IPS-11a (cell line): ENCODE data around the gene ERC1.

ENCODE experiments used
- H3K4me3 ChIP-seq: one replicate; pipeline ENCODE4 v1.5.1; 2013; ENCODE audit warnings: low read depth, low read length, control low read depth

Gene ERC1

DNA sequence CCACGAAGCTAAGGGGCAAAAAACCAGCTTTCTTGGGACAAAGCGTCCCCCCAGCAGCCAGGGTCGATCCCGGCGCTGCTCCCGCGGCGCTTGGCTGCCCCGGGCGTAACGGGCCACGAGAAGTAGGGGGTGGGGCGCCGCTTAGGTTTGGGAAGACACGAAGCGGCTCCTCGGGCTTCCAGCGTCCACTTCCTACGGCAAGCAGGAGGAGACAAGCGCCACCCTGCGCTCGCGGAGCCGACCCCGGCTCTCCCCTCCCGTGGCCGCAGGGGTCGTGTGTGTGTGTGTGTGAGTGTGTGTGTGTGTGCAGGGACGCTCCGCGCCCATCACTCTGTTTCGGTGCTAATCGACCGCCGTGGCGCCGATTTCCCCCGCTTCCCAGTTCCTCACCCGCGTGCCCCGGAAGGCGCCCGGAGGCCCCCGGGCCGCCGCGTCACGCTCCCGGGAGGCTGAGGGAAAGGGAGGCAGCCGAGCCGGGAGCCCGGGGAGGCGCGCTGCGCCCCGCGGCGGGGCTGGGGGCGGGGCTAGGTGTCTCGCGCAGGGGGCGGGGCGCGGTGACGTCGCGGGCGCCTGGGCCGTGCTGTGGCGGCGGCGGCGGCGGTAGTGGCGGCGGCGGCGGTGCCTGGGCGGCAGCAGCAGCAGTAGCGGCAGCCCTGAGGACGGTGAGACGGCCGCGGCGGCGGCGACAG, at the start of gene ERC1:
Gene ERC1, plus strand, starts transcription at position 563 of the 689 bp plus-strand sequence. CDS start 36,681 bp downstream, outside the sequence.
- H3K4me3 ChIP-seq, result peak within 1 kb of the TSS; percentile 98

DNA sequence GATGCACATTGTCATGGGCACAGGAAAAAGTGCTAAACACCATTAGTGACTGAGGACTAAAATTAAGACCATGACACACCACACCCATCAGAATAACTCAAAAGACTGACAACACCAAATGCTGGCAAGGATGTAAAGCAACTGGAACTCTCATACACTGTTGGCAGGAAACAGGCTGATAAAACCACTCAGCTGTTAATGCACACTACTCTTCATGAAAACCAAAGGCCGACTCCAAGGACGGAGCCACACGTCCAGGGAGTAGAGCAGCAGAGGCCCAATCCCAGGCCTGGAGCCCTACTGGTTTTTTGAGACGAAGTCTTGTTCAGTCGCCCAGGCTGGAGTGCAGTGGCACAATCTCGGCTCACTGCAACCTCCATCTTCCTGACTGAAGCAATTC, 48.0 kb upstream of the ERC1 start:
- H3K4me3 ChIP-seq, result no peak overlapping the region

DNA sequence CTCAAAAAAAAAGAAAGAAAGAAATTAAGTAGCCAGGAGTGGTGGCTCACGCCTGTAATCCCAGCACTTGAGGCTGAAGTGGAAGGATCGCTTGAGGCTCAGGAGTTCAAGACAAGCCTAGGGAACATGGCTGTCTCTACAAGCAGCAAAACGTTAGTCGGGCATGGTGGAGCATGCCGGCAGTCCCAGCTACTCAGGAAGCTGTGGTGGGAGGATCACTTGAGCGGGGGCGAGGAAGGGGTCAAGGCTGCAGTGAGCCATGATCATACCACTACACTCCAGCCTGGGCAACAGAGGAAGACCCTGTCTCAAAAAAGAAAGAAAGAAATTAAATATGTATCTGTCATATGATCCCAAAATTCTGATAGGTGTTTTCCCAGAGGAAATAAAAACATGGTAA, 46.8 kb upstream of the ERC1 start:
- H3K4me3 ChIP-seq, result no peak overlapping the region

DNA sequence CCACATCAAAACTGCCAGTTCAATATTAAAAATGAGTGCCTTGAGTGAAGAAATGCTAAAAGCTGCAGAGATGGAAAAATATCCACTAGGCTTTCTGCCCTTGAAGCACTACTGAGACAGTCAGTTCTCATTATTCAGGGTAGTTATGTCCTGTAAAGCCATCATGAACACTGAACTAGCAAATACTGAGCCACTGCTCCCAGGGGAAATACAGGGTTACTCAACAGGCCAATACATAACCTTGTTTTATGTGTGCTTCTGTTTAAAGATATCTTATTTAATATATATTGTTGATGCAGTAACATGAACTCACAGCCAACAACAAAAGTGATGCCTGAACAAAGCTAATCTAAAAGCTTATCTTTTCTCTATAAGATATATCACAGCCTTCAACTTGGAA, 44.8 kb upstream of the ERC1 start:
- H3K4me3 ChIP-seq, result no peak overlapping the region

DNA sequence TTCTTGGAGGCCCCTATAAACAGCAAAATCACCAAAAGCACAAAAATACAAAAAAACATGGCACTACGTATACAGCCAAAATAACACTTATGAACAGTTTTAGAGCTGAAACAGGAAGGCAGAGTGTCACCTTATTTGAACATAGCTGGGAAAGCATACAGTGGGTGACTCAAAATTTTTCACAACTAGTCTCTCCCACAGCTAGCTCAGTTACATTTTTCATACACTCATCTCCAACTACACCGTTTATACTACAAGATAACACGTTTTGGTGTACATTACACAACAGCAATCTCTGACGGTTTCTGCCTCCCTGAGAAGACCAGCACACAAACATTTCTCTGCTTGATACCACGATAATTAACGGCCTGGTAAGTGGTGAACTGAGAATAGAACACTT, 44.4 kb upstream of the ERC1 start:
- no peak overlapping the region for H3K4me3 ChIP-seq

DNA sequence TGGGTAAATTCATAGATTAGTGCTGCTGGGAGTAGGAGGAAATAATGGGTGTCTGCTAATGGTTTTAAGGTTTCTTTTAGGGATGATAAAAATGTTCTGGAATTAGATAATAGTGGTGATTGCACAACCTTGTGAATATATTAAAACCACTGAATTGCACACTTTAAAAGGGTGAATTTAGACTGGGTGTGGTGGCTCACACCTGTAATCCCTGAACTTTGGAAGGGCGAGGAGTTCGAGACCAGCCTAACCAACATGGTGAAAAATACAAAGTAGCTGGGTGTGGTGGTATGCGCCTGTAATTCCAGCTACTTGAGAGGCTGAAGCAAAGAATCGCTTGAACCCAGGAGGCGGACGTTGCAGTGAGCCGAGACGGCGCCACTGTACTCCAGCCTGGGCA, 42.8 kb upstream of the ERC1 start:
- peak overlapping the region; percentile 95 for H3K4me3 ChIP-seq

DNA sequence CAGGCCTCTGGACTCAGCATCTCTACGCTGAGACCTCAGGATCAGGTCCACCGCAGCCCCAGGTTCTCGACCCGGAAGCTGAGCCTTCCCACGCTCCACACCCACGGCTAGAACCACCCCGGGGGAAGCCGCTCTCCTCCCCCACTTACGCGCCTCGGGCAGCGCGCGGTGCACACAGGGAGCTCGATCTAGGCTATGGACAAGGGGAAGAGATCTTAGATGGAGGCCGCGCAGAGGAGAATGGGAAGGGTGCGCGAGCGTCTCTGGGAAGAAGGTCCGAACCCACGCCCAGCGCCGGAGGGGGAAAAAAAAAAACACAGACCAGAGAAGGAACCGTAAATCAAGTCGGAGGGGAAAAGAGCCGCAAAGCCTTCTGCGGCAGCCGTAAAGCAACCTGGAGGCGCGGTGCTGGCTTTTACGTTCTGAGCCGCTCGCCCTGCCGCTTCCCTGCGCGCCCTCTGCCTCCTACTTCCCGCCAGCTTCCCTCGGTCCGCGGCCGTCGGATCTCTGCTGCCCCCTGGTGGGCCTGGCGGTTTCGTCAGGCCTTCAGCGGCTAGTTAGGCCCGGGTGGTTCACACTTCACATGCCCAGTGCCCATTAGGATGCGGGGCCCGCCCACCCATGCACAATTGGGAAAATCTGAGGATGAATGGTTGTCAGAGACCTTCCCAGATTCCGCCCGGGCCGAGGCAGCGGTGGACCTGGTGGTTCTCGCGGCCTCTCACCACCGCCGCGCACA, 41.4 kb upstream of the ERC1 start, which contains the start of gene RAD52:
Gene RAD52, minus strand, starts transcription at position 242 of the 739 bp plus-strand sequence. CDS start 16,636 bp downstream, outside the sequence.
- H3K4me3 ChIP-seq, result peak within 1 kb of the TSS; percentile 95

DNA sequence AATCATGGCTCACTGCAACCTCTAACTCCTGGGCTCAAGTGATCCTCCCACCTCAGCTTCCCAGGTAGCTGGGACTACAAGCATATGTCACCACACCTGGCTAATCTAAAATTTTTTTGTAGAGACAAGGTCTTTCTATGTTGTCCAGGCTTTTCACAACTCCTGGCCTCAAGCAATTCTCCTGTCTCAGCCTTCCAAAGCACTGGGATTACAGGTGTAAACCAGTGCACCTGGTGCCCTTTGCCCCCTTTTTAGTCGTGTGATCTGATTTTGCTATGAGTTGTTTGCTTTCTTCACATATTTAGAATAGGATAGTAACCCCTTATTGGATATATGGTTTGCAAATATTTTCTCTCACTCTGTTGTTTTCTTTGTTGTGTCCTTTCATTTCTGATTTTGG, 39.8 kb upstream of the ERC1 start:
- no peak overlapping the region for H3K4me3 ChIP-seq

- H3K4me3 ChIP-seq, result no peak overlapping the region
Measured at GRCh38 chr12:953776-954175, 37.2 kb upstream of the ERC1 start.

DNA sequence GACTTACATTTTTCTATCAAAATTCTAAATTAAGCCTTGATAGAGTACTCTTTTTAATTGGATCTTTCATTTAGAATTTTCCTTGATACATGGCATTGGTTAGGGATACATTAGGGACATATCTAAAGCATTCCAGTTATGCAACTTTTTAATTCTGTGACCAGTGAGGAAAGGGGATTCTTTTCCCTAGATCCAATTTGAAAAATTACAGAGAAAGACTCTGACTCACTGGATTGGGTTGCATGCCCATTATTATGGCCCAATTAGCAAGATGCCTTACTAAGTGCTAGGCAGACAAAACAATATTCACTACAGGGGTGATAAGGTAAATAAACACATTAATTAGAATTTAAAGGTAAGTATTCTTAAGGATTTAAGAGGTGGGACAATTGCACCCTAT, 36.3 kb upstream of the ERC1 start:
- H3K4me3 ChIP-seq, result no peak overlapping the region

GRCh38 chr12:955939-956338, 35.1 kb upstream of the ERC1 start:
- H3K4me3 ChIP-seq, result no peak overlapping the region

DNA sequence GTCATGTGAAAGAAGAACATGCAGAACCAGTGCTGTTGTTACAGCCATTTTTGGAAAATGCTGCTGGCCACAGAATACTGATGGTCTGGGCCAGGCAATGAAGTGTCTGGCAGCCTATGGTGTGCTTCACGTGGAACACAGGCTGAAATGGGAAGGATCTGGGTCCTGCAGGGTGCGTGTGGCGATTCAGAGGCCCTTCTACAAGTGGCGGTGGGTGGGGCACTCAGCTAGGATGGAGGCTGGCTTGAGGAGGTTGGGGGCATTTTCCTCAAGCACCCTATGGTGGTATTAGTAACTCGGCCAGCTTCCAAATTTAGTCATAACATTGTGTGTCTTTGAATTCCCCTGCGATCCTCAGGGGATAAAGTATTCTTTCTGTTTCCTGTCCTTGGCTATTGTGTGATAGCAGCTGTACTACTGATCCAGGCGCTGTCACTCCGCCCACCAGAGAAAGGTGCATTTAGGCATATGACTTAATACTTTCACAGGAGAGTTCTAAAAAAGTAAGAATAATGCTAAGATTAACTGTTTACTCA, 32.4 kb upstream of the ERC1 start:
- no peak overlapping the region for H3K4me3 ChIP-seq

- H3K4me3 ChIP-seq, result no peak overlapping the region
Measured at GRCh38 chr12:966724-967123, 24.3 kb upstream of the ERC1 start.

- H3K4me3 ChIP-seq, result no peak overlapping the region
Measured at GRCh38 chr12:967641-968040, 23.4 kb upstream of the ERC1 start.

GRCh38 chr12:968545-968944, 22.5 kb upstream of the ERC1 start:
- no peak overlapping the region for H3K4me3 ChIP-seq

DNA sequence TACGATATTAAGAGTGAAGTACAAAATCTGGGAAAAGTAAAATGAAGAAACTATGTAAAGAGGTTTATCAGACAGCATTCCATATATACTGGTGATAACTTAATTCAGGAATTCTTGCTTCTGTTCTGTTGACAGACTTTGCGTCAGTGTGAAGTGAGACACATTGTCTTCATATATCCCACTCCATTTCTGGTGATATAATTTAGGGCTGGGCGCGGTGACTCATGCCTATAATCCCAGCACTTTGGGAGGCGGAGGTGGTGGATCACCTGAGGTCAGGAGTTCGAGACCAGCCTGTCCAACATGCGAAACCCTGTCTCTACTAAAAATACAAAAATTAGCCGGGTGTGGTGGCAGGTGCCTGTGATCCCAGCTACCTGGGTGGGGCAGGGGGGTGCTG, 21.2 kb upstream of the ERC1 start:
- no peak overlapping the region for H3K4me3 ChIP-seq

GRCh38 chr12:971991-972390, 19.0 kb upstream of the ERC1 start:
- no peak overlapping the region for H3K4me3 ChIP-seq

DNA sequence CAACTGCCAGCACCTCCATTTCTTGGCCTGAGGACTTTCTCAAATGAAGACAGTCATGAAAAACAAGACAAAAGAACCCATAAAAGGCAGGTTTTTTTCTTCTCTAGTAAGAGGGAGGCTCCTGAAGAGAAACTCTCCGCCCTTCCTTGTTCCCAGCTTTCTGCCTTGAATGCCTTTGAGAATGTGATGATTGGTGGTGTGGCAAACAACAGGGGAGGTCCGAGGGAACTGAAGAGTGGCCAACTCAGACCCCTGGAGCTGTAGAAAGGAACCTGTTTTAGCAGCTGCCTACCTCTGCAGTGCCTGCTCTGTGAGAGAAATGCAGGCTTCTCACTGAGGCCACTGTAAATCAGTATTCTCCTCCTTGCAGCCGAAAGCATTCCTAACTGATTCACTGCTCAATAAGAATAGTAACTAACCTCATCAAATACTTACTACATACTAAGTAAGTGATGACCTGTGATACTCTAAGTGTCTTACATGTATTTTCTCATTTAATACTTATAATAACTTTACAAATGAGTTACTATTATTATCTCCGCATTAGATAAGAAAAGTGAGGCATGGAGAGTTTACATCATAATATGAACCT, 16.7 kb upstream of the ERC1 start:
- H3K4me3 ChIP-seq, result no peak overlapping the region

DNA sequence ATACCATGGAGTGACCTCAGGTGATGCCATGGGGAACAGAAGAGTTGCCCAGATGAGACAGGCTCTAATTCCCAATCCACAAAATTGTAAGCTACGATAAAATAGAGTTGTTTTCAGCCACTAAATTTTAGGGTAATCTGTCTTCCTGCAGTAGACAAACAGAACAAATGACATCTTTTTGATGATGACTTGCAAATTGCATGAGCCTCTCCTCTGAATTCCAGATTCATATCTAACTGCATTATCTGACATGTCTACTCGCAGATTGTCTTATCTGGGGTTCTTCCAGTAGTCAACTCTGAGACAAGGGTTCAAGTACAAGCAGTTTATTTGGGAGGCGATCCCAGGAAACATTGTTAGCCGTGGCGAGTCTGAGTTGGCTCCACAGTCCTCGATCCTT, 14.4 kb upstream of the ERC1 start:
- no peak overlapping the region for H3K4me3 ChIP-seq

DNA sequence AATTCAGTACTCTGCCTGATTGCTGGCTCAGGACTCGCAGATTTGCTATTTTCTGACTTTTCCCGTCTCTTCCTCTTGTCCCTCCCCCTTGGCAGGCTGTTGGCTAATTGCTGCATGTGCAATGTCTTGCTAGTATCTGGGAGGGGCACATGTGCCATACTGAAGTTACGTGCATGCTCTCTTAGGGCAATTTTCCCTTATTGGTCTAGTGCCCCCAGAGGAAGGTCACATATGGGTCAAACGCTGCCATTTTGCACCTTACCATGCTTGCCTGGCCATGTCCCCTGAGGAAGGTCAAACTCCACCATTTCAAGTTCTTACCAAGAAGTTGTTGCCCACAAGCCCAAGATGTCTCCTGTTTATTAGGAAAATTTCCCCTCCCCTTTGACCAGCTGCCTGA, 13.9 kb upstream of the ERC1 start:
- no peak overlapping the region for H3K4me3 ChIP-seq

GRCh38 chr12:979349-979748, 11.7 kb upstream of the ERC1 start:
- no peak overlapping the region for H3K4me3 ChIP-seq
